AG04450 (cell line): Measurements from ENCODE around the gene ASCL5. TPM values are rescaled to one million over a fixed set of nuclear protein-coding genes. Genes with fewer than 3 reads are reported as not detected.

ENCODE experiments used
- CTCF ChIA-PET: fragments of 300-600, 350-600 bp; formaldehyde crosslinking; extraction: SDS; loops from one replicate; lab custom pipeline; 2022; ENCODE audit warnings: antibody characterized with exemption, inconsistent platforms; lab: Charles Lee
- POLR2A ChIA-PET: fragments of 350-600 bp; formaldehyde crosslinking; extraction: SDS; loops from one replicate; lab custom pipeline; 2021; ENCODE audit warnings: antibody characterized with exemption, inconsistent platforms; lab: Yijun Ruan, JAX
- DNase-seq: peaks from one replicate; pipeline ENCODE4 v3.0.0-alpha.2; 2011; ENCODE audit warnings: low read depth, low spot score
- H3K27ac ChIP-seq: one replicate; pipeline ENCODE4 v1.5.1; 2012; ENCODE audit warnings: low read depth, low read length, control low read depth
- H3K27me3 ChIP-seq: one replicate; pipeline ENCODE4 v1.6.0; 2012; ENCODE audit warnings: low read length; ENCODE audit not compliant: control insufficient read depth, insufficient read depth
- H3K4me3 ChIP-seq: 2 replicates; pipeline ENCODE4 v1.5.1; 2011; ENCODE audit warnings: mild to moderate bottlenecking, low read depth, low read length, control low read depth
- H3K9me3 ChIP-seq: 2 replicates; pipeline ENCODE4 v1.5.1; 2012; ENCODE audit warnings: low read length; ENCODE audit not compliant: control insufficient read depth, insufficient read depth
- CTCF ChIP-seq: IDR thresholded peaks from 2 replicates; pipeline ENCODE4 v1.5.1; 2011; ENCODE audit warnings: low read depth, low read length, control low read depth, inconsistent platforms
- polyA plus RNA-seq: library from polyadenylated mRNA; depleted of rRNA; stranded (reverse); fragments of >200 nt; gene quantifications from 2 replicates; pipeline ENCODE4 v1.2.3, GENCODE V29; 2011

The ASCL5 gene
- polyA plus RNA-seq, 1 experiment: not detected

DNA sequence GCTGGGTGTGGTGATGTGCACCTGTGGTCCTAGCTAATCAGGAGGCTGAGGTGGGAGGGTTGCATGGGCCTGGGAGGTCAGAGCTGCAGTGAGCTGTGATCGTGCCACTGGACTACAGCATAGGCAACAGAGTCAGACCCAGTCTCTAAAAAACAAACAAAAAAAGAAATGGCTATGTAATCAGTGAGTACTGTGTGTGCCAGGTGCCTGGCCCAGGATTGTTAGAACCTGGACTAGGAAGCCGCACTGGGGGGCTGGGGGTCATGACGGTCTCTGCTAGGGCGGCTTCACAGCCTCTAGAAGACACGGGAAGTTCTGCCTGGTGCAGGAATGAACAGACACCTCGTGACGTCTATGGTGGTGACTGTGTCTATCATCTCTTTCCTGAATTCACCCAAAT, 18.8 kb upstream of the ASCL5 start:
- ChIA-PET POLR2A (no interaction called here), CTCF (no interaction called here)
- no peak for DNase-seq
- no peak for TF ChIP-seq CTCF
- Histone ChIP-seq H3K9me3 (no peaks in the 10 kb centered on the region), H3K27me3 (no peaks in the 10 kb centered on the region), H3K27ac (no peak overlapping the region), H3K4me3 (no peak overlapping the region)

DNA sequence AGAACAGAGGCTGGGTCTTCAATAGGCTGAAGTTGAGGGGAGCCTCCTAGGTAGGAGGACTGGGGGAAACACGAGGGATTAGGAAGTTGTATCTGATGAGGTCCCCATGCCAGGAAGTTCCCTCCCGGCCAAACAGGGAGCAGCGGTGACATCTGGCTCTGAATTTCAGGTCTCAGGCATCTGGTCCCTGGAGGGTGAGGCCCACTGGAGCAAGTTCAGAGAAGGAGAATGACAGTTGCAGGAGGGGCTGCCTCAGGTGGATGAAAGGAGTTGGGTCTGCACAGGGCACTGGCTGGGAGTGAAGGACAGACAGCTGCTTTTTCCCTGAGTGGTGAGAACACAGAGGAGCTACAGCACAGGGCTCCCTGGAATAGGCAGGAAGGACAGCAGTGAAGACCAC, 18.1 kb upstream of the ASCL5 start:
- Histone ChIP-seq H3K4me3 (no peak overlapping the region), H3K27me3 (no peaks in the 10 kb centered on the region), H3K27ac (no peak overlapping the region), H3K9me3 (no peaks in the 10 kb centered on the region)
- DNase-seq: no peak
- ChIA-PET POLR2A (no interaction called here), CTCF (no interaction called here)
- TF ChIP-seq CTCF: no peak

DNA sequence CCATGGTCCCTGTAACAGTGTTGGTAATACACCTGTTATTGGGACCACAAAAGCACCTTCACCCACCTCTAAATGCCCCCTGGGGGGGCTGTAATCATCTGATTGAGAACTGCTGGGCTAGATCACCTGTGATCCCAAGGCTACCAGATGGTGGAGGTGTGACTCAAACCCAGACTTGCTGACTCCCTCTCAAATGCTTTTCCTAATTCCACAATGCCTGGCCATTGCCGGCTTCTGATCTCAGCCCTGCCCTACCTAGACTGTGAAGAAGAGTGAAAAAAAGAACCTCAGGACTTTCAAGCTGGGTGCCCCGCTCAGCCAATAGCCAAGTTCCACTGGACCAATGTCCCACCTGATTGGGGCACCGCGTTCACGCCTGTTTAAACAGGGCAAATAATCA, 17.7 kb upstream of the ASCL5 start:
- no peak for TF ChIP-seq CTCF
- no peak for DNase-seq
- Histone ChIP-seq H3K9me3 (no peaks in the 10 kb centered on the region), H3K27me3 (no peaks in the 10 kb centered on the region), H3K4me3 (no peak overlapping the region), H3K27ac (no peak overlapping the region)
- ChIA-PET POLR2A (no interaction called here), CTCF (no interaction called here)

DNA sequence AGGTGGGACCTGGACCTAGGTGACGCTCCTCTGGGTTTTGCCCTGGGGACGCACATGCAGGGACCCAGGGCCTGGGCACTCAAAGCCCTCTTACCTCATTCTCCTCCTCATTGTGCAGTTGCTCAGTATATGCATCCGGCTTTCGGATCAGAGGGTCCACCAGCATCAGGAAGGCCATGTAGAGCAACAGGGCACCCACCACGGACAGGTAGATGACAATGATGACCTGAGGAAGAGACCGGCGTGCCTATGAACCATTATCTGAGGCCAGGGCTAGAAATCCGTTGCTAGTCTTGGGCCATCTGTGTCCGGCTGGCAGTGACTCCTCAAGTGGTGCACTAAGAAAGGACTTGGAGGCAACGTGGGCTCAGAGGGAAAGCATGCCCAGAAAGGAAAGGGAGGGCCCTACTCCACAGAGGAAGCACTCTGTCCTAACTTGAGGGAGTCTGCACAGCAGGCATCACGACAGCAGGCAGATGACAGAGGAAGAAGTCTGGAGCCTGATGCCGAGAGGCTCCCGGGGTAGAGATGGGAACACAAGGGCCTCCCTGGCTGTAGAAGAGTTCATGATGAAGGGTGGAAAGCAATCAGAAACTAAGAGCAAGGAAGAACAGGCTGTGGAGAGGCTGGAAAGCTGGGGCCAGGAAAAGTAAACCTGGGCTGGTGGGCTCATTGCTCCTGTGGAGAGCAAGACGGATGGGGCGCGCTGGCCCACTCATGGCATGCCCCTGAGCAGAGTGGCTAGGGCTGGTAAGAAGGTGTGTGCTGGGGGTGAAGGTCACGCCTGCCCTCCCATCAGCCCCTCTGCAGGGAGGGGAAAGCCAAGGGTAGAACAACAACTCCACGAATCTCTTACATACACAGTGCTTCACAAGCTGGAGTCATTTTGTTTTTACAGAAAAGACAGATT, 17.0 kb upstream of the ASCL5 start:
- no peak for TF ChIP-seq CTCF
- Histone ChIP-seq H3K27me3 (no peaks in the 10 kb centered on the region), H3K27ac (no peak overlapping the region), H3K9me3 (no peaks in the 10 kb centered on the region), H3K4me3 (no peak overlapping the region)
- no peak for DNase-seq
- ChIA-PET POLR2A (no interaction called here), CTCF (no interaction called here)

- H3K9me3 ChIP-seq: no peaks in the 10 kb centered on the region
- CTCF ChIA-PET: no interaction called here
- POLR2A ChIA-PET: no interaction called here
- DNase-seq: no peak
- no peak overlapping the region for H3K27ac ChIP-seq
- no peaks in the 10 kb centered on the region for H3K27me3 ChIP-seq
- no peak for TF ChIP-seq CTCF
- H3K4me3 ChIP-seq: no peak overlapping the region
Observed at GRCh38 chr1:201142849-201143725, 16.1 kb upstream of the ASCL5 start.
